GM12878 (cell line): ENCODE measurements around the gene TNIP1.

Experiments used
- BMI1 ChIP-seq: fragments of 450-650 bp; IDR thresholded peaks from 2 replicates; pipeline ENCODE4 v1.6.1; 2016; ENCODE audit warnings: mild to moderate bottlenecking, moderate library complexity, borderline replicate concordance
- EP300 ChIP-seq, 2 experiments: fragments of 150-350 bp in 1 of 2; IDR thresholded peaks; 2 replicates each; pipeline ENCODE4 v1.6.1; 2011 to 2012; ENCODE audit warnings: low read depth in 2 of 2, low read length in 2 of 2, borderline replicate concordance in 1 of 2, improper control_type of control experiment in 1 of 2, inconsistent platforms in 1 of 2; ENCODE audit not compliant: control insufficient read depth in 1 of 2
- HDAC6 ChIP-seq: fragments of 200-600 bp; sonication (generic); IDR thresholded peaks from one replicate; pipeline ENCODE4 v1.8.0; 2017; ENCODE audit warnings: antibody characterized with exemption; ENCODE audit not compliant: unreplicated experiment
- KDM1A ChIP-seq: fragments of 200-600 bp; sonication (generic); IDR thresholded peaks from 2 replicates; pipeline ENCODE4 v1.6.1; 2016; ENCODE audit warnings: borderline replicate concordance
- ZNF217 ChIP-seq: fragments of 450-650 bp; IDR thresholded peaks from 2 replicates; pipeline ENCODE4 v1.6.1; 2017; ENCODE audit warnings: antibody characterized with exemption, mild to moderate bottlenecking
- ZZZ3 ChIP-seq: IDR thresholded peaks from 2 replicates; pipeline ENCODE4 v1.6.1; 2011; ENCODE audit warnings: low read depth; ENCODE audit not compliant: control insufficient read depth, insufficient read length
- TF ChIP-seq, protein P1 (sequence below): IDR thresholded peaks from 2 replicates; pipeline ENCODE4 v1.6.1; 2011; ENCODE audit warnings: mild to moderate bottlenecking, low read depth, low read length, moderate library complexity; ENCODE audit not compliant: insufficient replicate concordance
- TF ChIP-seq, protein P2 (sequence below), 3 experiments: IDR thresholded peaks in 2 of 3; conservative IDR thresholded peaks in 1 of 3; 2 replicates each; pipeline ENCODE4 v1.5.1; 2011; ENCODE audit warnings: low read depth in 3 of 3, low read length in 3 of 3, mild to moderate bottlenecking in 3 of 3, control low read depth in 2 of 3, moderate library complexity in 2 of 3, inconsistent platforms in 1 of 3, mixed read lengths in 1 of 3; ENCODE audit not compliant: control insufficient read depth in 2 of 3, insufficient read depth in 1 of 3; ENCODE audit errors: extremely low read depth in 1 of 3

DNA sequence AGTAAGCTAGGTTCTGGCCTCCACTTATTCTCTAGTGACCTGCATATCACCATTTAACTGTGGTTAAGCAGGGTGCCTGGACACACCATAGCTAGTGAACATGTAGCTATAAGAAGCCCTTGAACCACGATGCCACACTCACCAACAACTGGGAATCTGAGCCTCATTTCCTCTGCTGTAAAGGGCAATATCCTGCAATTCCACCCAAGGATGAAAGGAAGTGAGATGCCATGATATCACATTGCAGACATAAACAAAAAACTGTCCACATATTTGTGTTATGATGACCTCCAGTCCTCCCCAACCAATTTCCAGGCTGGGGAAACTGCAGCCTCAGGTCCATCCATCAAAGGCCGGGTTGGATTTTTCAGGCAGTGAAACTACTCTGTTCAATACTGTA, 10.4 kb downstream of the TNIP1 start:
- TF ChIP-seq BMI1 (no peak), KDM1A (no peak), ZZZ3 (no peak), EP300 (IDR thresholded peaks at IDR 0.05; ENCODE audit: borderline replicate concordance in 1 of 2, control insufficient read depth in 1 of 2, low read depth in 2 of 2, low read length in 2 of 2) (no peak), ZNF217 (no peak), HDAC6 (no peak)
- TF ChIP-seq, protein P1, sequence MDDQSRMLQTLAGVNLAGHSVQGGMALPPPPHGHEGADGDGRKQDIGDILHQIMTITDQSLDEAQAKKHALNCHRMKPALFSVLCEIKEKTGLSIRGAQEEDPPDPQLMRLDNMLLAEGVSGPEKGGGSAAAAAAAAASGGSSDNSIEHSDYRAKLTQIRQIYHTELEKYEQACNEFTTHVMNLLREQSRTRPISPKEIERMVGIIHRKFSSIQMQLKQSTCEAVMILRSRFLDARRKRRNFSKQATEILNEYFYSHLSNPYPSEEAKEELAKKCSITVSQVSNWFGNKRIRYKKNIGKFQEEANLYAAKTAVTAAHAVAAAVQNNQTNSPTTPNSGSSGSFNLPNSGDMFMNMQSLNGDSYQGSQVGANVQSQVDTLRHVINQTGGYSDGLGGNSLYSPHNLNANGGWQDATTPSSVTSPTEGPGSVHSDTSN, result no peak
- TF ChIP-seq, protein P2, sequence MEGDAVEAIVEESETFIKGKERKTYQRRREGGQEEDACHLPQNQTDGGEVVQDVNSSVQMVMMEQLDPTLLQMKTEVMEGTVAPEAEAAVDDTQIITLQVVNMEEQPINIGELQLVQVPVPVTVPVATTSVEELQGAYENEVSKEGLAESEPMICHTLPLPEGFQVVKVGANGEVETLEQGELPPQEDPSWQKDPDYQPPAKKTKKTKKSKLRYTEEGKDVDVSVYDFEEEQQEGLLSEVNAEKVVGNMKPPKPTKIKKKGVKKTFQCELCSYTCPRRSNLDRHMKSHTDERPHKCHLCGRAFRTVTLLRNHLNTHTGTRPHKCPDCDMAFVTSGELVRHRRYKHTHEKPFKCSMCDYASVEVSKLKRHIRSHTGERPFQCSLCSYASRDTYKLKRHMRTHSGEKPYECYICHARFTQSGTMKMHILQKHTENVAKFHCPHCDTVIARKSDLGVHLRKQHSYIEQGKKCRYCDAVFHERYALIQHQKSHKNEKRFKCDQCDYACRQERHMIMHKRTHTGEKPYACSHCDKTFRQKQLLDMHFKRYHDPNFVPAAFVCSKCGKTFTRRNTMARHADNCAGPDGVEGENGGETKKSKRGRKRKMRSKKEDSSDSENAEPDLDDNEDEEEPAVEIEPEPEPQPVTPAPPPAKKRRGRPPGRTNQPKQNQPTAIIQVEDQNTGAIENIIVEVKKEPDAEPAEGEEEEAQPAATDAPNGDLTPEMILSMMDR (IDR thresholded peaks at IDR 0.05 in 2 of 3, conservative IDR thresholded peaks at IDR 0.05 in 1 of 3; ENCODE audit: control insufficient read depth in 2 of 3, extremely low read depth in 1 of 3, insufficient read depth in 1 of 3, low read depth in 3 of 3, low read length in 3 of 3), result no peak
